Astrocyte (in vitro differentiated cells and primary cell): ENCODE results near the gene CA12. TPM values are rescaled to one million over a fixed set of nuclear protein-coding genes. Genes with fewer than 3 reads are reported as not detected.

Experiments used
- DNase-seq: peaks from one replicate; pipeline ENCODE4 v3.0.0-alpha.2; 2010; ENCODE audit warnings: low read depth
- FAIRE-seq: peaks from 2 replicates; lab custom pipeline; 2011; peaks lifted over from hg19 to GRCh38; lab: Jason Lieb, UNC
- H2AFZ ChIP-seq: 2 replicates; pipeline ENCODE4 v1.6.0; 2012; ENCODE audit warnings: low read depth, low read length, inconsistent platforms
- H3K27ac ChIP-seq: 2 replicates; pipeline ENCODE4 v1.5.1; 2011; ENCODE audit warnings: low read depth, low read length, inconsistent platforms
- H3K27me3 ChIP-seq: 2 replicates; pipeline ENCODE4 v1.6.0; 2011; ENCODE audit warnings: low read length, inconsistent platforms; ENCODE audit not compliant: insufficient read depth
- H3K36me3 ChIP-seq: 2 replicates; pipeline ENCODE4 v1.5.1; 2011; ENCODE audit warnings: low read length, inconsistent platforms; ENCODE audit not compliant: insufficient read depth
- H3K4me1 ChIP-seq: 2 replicates; pipeline ENCODE4 v1.5.1; 2011; ENCODE audit warnings: low read length, inconsistent platforms; ENCODE audit not compliant: insufficient read depth
- H3K4me2 ChIP-seq: 2 replicates; pipeline ENCODE4 v1.6.0; 2012; ENCODE audit warnings: low read length, inconsistent platforms
- H3K4me3 ChIP-seq: 2 replicates; pipeline ENCODE4 v1.5.1; 2011; ENCODE audit warnings: low read depth, mild to moderate bottlenecking, low read length, inconsistent platforms; ENCODE audit not compliant: insufficient read depth
- H3K79me2 ChIP-seq: 2 replicates; pipeline ENCODE4 v1.6.0; 2012; ENCODE audit warnings: mild to moderate bottlenecking, low read length, inconsistent platforms; ENCODE audit not compliant: insufficient read depth
- H3K9ac ChIP-seq: 2 replicates; pipeline ENCODE4 v1.6.0; 2012; ENCODE audit warnings: mild to moderate bottlenecking, low read length, inconsistent platforms
- H3K9me3 ChIP-seq: 2 replicates; pipeline ENCODE4 v1.5.1; 2012; ENCODE audit warnings: low read depth, mild to moderate bottlenecking, low read length, inconsistent platforms; ENCODE audit not compliant: insufficient read depth
- H4K20me1 ChIP-seq: 2 replicates; pipeline ENCODE4 v1.6.0; 2012; ENCODE audit warnings: low read length, inconsistent platforms; ENCODE audit not compliant: insufficient read depth
- H3K27ac Mint-ChIP-seq: one replicate; pipeline ENCODE4 v1.8.0; 2021; ENCODE audit warnings: mild to moderate bottlenecking, mixed read lengths; ENCODE audit not compliant: unreplicated experiment
- H3K27me3 Mint-ChIP-seq: one replicate; pipeline ENCODE4 v1.8.0; 2021; ENCODE audit warnings: low read depth, mixed read lengths; ENCODE audit not compliant: unreplicated experiment
- H3K36me3 Mint-ChIP-seq: one replicate; pipeline ENCODE4 v1.8.0; 2021; ENCODE audit warnings: low read depth, mixed read lengths; ENCODE audit not compliant: unreplicated experiment
- H3K4me1 Mint-ChIP-seq: one replicate; pipeline ENCODE4 v1.8.0; 2021; ENCODE audit warnings: low read depth, mixed read lengths; ENCODE audit not compliant: unreplicated experiment
- H3K4me3 Mint-ChIP-seq: one replicate; pipeline ENCODE4 v1.8.0; 2021; ENCODE audit warnings: mild to moderate bottlenecking, moderate library complexity, mixed read lengths; ENCODE audit not compliant: unreplicated experiment
- H3K9me3 Mint-ChIP-seq: one replicate; pipeline ENCODE4 v1.8.0; 2021; ENCODE audit warnings: mild to moderate bottlenecking, mixed read lengths; ENCODE audit not compliant: unreplicated experiment
- CTCF ChIP-seq: IDR thresholded peaks from 2 replicates; pipeline ENCODE4 v1.5.1; 2011; ENCODE audit warnings: low read depth, mild to moderate bottlenecking, inconsistent platforms, low read length, moderate library complexity; ENCODE audit not compliant: insufficient read depth
- EZH2 ChIP-seq: IDR thresholded peaks from 2 replicates; pipeline ENCODE4 v1.6.1; 2012; ENCODE audit warnings: mild to moderate bottlenecking, low read length, inconsistent platforms; ENCODE audit not compliant: insufficient read depth
- total RNA-seq: library from RNA; stranded (reverse); gene quantifications from 2 replicates; pipeline ENCODE4 v1.2.1, GENCODE V29; 2021

The CA12 gene
- total RNA-seq, 1 donor from 2014 or later, result 0.54 TPM

- H3K27ac ChIP-seq, result peak overlapping the region; percentile 15
- DNase-seq (no peak), FAIRE-seq (no peak)
- H4K20me1 ChIP-seq, result no peaks in the 10 kb centered on the region
- no peak overlapping the region for H3K4me3 ChIP-seq
- no peak overlapping the region for H3K27ac Mint-ChIP-seq
- peaks cover 47% of the 10 kb centered on the region for H3K4me1 ChIP-seq
- peaks cover 12% of the 10 kb centered on the region for H3K79me2 ChIP-seq
- peaks cover under 1% of the 10 kb centered on the region for H3K27me3 Mint-ChIP-seq
- no peak for TF ChIP-seq EZH2
- no peak for TF ChIP-seq CTCF
- no peak overlapping the region for H3K4me3 Mint-ChIP-seq
- no peaks in the 10 kb centered on the region for H3K27me3 ChIP-seq
- H3K36me3 Mint-ChIP-seq, result no peaks in the 10 kb centered on the region
- no peaks in the 10 kb centered on the region for H3K9me3 ChIP-seq
- peaks cover 25% of the 10 kb centered on the region for H3K4me1 Mint-ChIP-seq
- H3K9me3 Mint-ChIP-seq, result no peaks in the 10 kb centered on the region
- H2AFZ ChIP-seq, result no peak overlapping the region
- H3K9ac ChIP-seq, result no peak overlapping the region
- peak overlapping the region; percentile 76 for H3K4me2 ChIP-seq
- no peaks in the 10 kb centered on the region for H3K36me3 ChIP-seq
These were observed 8.3 kb downstream of the CA12 start for GRCh38 chr15:63373330-63373729.

GRCh38 chr15:63372753-63373152 is 8.9 kb downstream of the CA12 start:
- peak overlapping the region; percentile 58 for H3K9ac ChIP-seq
- peak; percentile 52 for DNase-seq
- peaks cover 12% of the 10 kb centered on the region for H3K79me2 ChIP-seq
- no peaks in the 10 kb centered on the region for H3K36me3 ChIP-seq
- Mint-ChIP-seq H3K9me3 (no peaks in the 10 kb centered on the region), H3K36me3 (no peaks in the 10 kb centered on the region), H3K4me1 (peaks cover 25% of the 10 kb centered on the region), H3K27ac (peak overlapping the region; percentile 14), H3K27me3 (no peaks in the 10 kb centered on the region), H3K4me3 (no peak overlapping the region)
- no peaks in the 10 kb centered on the region for H3K27me3 ChIP-seq
- H3K4me1 ChIP-seq, result peaks cover 47% of the 10 kb centered on the region
- H3K4me2 ChIP-seq, result peak overlapping the region; percentile 76
- H3K27ac ChIP-seq, result peak overlapping the region; percentile 76
- no peaks in the 10 kb centered on the region for H4K20me1 ChIP-seq
- H3K4me3 ChIP-seq, result peak overlapping the region; percentile 27
- TF ChIP-seq EZH2, result no peak
- TF ChIP-seq CTCF, result no peak
- no peak for FAIRE-seq
- H3K9me3 ChIP-seq, result no peaks in the 10 kb centered on the region
- peak overlapping the region; percentile 74 for H2AFZ ChIP-seq

GRCh38 chr15:63372018-63372705 is 9.5 kb downstream of the CA12 start:
- Histone ChIP-seq H3K4me2 (peak overlapping the region; percentile 76), H3K9ac (peak overlapping the region; percentile 58), H3K4me3 (peak overlapping the region; percentile 27), H4K20me1 (no peaks in the 10 kb centered on the region), H2AFZ (peak overlapping the region; percentile 74), H3K4me1 (peaks cover 47% of the 10 kb centered on the region), H3K79me2 (peaks cover 12% of the 10 kb centered on the region), H3K9me3 (no peaks in the 10 kb centered on the region), H3K27ac (peak overlapping the region; percentile 78), H3K27me3 (no peaks in the 10 kb centered on the region), H3K36me3 (peaks cover 2% of the 10 kb centered on the region)
- Mint-ChIP-seq H3K4me3 (peak overlapping the region; percentile 4), H3K27ac (peak overlapping the region; percentile 69), H3K36me3 (no peaks in the 10 kb centered on the region), H3K27me3 (peaks cover 3% of the 10 kb centered on the region), H3K4me1 (peaks cover 25% of the 10 kb centered on the region), H3K9me3 (no peaks in the 10 kb centered on the region)
- TF ChIP-seq CTCF (no peak), EZH2 (no peak)
- DNase-seq (peak; percentile 96), FAIRE-seq (no peak)
